ENCODE data around the gene POU2F1.
A peak's percentile ranks its signal among the peaks of the same experiment; 100 is the strongest.

POU2F1 gene

DNA sequence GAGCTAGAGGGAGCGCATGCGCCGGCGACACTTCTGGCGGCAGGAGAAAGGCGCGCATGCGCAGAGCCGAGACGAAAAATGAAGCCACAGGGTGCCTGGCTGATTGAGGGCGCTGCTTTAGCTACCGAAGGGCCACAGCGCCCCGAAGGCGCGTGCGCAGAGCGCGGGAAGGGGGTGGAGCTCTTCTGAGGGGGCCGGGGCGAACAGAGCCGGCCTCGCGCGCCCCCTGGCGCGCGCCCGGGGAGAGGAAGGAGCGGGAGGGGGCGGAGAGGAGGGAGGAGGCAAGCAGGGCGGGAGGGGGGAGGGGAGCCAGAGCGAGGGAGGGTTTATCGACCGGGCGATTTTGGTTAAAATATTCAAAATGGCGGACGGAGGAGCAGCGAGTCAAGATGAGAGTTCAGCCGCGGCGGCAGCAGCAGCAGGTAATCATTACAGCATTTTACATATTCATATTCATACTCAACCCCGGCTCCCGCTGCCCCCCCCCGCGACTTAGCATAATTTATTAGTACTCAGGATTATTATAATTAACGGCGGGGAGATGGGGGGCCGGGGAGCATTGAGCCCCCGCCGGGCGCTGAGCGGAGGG lies at the start of gene POU2F1:
TSS of gene POU2F1 (plus strand) at position 350 of the 589 bp plus-strand sequence. CDS start at position 362, 12 bp downstream.
- DNase-seq (ENCODE audit: low read depth in 2 of 2), result peak; percentile 98 to 99

DNA sequence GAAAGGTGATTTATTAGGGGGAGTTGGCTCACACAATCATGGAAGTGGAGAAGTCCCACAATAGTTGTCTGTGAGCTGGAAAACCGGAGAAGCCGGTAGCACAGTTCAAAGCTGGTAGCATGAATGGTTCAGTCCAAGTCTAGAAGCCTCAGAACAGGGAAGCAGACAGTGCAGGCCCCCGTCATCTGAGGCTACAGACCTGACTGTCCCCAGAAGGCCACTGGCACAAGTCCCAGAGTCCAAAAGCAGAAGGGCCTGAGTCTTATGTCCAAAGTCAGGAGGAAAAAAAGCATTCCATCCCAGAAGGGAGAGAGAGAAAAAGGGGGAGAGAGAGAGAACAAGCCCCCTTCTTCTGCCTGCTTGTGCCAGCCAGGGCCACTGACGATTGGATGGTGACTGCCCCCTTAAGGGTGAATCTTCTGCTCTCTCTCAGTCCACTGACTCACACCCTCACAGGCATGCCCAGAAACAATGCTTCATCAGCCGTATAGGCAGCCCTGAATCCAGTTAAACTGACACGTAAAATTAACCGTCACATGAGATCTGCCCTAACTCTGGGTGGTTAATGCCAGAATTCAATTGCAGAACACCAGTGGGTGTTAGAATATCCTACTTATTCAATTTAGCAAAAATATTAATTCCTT lies 49.3 kb upstream of the POU2F1 start:
- no peak for DNase-seq (ENCODE audit: low read depth in 2 of 2)

DNA sequence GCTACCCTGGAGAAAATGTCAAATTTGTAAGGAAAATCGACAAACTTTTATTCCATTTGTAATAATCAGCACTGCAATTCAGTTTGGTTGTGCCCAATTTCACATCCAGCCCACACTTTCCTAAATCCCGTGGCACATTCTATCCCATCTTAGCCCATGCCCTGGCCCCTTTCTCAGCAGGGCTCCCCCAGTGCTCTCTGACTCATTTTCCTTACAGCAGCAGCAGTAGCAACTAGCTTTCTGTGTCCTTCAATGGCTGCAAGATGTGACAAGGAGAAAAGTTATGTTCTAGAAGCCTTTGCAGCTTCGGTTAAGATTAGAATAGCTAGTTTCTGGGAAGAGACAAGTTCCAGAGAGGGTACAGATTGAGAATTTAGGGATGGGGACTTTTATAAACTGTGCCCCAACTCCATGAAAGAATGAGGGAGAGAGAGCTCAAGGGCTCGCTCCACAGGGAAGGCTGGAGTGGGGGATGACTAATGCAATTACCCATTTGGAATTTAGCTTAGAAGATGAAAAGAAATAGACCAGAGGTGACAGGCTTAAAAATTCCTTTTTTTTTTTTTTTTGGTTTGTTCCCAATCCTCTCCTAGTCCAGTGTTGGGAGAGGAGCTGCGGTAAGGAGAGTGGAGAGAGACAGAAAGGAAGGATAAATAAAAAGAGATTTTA lies 47.0 kb upstream of the POU2F1 start:
- no peak for DNase-seq (ENCODE audit: low read depth in 2 of 2)

DNA sequence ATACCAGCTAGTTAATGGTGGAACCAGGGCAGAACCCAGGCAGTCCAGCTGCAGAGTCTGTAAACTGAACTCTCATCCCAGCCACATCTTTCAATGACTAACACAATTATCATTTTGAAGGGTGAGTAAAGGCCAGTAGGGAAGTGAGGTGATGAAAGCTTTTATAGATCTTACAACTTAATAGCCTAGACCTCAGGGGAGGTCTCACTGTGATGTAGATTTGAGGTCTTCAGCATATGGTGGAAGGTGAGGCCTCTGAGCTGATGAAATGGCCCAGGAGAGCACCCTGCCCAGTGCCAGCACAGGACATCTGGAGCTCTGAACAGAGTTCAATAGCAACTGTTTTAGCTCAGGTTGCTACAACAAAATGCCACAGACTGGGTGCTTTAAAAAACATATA lies 44.8 kb upstream of the POU2F1 start:
- DNase-seq (ENCODE audit: low read depth in 2 of 2), result no peak

DNA sequence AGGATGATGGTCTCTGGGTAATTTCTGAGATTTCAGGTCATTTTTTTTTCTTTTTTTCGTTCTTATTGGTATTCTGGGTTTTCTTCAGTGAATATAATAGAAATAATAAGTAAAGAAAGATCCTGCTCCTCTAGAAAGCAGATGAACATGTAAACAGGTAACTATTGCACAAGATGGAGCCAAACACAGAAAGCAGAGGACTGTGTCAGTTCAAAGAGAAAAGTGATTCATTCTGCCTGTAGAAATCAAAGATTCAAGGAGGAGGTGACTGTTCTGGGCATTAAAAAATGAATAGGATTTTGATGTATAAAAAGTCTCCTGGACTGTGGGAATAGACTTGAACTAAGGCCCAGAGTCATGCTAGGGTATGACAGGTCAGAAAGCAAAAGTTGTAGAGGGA lies 41.9 kb upstream of the POU2F1 start:
- no peak for DNase-seq (ENCODE audit: low read depth in 2 of 2)

DNA sequence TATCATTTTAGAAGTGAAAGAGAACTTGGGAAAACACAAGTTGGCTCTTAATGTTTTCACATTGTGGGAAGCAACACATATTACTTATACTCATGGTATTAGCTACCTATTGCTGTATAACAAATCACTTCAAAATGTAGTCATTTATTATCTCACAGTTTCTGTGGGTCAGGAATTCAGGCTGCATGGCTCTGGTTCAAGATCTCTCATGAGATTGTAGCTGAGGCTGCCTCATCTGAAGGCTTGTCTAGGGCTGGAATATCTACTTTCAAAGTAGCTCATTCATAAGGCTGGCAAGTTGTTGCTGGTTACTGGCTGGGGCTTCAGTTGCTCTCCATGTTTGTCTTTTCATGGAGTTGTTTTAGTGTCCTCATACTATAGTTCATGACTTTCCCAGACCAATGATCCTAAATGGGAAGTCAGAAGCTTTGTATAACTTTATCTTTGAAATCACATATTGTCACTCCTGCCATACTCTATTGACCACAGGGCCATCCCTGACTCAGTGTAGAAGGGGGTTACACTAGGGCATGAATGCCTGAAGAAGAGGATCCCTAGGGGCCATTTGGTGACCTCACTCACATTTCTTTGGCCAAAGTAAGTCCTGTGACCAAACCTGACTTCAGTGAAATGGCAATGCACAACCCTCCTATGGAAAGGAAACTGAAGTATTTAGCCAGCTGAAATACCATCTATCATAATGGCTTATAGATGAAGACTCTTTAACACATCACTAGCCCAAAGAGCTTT lies 37.9 kb upstream of the POU2F1 start:
- no peak for DNase-seq (ENCODE audit: low read depth in 2 of 2)

DNA sequence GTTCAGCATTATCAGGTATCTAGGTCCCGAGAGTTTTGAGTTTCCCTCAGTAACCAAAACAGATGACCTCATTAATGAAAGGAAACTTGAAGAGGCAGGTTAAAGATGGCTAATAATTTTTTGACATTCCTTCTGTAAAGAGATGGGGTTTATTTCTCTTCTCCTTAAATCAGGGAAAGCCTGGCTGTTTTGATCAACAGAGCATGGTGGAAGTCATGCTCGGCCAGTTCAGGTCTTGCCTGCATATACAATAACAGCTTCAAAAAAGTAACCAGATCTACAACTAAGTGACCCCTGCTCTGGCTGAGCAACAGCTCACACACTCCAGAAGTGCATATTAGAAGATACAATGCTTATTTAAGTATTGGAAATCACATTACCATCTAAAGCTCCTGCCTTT lies 36.6 kb upstream of the POU2F1 start:
- DNase-seq (ENCODE audit: low read depth in 2 of 2), result no peak

DNA sequence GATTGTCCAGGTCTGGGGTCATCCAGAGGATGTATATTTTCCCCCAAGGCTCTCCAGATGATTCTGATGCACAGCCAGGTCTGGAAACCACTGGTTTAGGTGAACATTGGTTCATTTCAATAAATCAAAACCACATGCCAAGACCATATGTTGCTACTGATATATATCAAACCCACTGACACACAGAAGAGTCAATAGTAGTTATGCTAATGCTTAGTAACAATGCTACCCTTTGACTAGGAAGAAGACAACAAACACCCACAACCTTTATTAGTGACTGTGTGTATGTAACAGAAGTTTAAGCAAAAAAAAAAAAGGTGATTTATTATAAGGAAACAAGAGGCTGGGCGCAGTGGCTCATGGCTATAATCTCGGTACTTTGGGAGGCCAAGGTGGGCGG lies 35.6 kb upstream of the POU2F1 start:
- no peak for DNase-seq (ENCODE audit: low read depth in 2 of 2)

DNA sequence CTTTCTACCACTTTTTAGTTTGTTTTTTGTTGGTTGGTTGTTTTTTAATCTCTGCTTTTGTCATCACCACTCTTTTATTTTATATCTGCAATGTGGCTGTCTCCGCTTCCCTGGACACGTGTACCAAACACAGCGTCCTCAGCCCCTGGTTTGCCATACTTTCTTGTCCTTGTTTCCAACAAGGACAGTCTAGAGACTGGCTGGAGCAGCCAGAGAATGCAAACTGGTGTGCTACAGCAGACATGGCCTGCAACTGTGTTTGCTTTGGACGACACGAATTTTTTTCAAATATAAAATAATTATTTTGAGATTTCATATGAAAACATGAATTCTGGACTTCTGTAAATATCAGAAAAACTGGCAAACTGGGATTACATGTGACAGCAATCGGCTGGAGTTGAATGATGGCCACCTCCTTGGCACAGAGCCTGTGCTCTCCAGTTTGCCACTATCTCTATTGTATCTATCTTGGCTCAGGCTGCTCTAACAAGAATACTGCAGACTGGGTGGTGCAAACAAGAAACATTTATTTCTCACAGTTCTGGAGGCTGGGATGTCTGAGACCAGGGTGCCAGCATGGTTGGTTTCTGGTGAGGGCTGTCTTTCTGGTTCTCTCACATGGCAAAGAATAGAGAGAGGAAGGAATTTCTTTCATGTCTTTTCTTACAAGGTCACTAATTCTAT lies 34.6 kb upstream of the POU2F1 start:
- no peak for DNase-seq (ENCODE audit: low read depth in 2 of 2)

DNA sequence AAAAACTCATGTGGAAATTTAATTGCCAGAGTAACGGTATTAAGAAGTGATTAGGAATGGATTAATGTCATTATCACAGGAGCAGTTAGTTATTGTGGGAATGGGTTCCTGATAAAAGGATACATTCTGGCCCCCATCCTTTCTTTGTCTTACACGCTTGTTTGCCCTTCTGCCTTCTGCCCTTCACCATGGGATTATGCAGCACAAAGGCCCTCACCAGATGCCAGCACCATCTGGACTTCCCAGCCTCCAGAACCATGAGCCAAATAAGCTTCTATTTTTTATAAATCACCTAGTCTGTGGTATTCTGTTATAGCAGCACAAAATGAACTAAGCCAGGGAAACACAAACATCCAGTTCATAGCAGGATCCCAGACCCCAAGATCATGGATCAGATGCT lies 33.9 kb upstream of the POU2F1 start:
- DNase-seq (ENCODE audit: low read depth in 2 of 2), result no peak

DNA sequence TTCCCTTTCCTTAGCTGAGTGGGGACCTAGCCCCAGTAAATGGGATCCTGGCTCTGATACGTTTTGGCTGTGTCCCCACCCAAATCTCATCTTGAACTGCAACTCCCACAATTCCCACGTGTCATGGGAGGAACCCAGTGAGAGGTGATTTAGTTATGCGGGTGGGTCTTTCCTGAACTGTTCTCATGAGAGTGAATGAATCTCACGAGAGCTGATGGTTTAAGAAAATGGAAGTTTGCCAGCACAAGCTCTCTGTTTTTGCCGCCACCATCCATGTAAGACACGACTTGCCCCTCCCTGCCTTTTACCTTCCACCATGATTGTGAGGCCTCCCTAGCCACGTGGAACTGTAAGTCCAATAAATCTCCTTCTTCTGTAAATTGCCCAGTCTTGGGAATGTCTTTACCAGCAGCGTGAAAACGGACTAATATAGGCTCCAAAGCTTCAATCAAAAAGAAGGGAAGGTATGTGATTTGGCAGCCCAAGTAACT lies 29.9 kb upstream of the POU2F1 start:
- DNase-seq (ENCODE audit: low read depth in 2 of 2), result no peak

DNA sequence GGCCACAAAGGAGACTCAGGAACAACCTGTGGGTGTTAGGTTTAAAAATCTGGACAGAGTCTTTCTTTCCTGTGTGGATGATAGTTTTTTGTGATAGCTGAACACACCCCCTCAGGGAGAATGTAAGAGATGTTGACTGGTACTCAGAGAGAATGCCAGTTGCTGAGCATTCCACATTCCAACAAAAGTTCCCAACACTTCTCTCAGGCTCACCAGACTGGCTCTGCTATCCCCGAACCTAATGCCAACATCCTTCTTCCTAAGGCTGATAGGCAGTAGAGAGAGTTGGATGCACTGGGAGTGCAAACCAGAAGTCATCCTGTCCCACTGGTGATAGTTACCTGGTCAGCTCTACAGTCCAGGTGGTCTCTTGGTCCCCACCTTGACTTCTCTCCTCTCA lies 28.7 kb upstream of the POU2F1 start:
- no peak for DNase-seq (ENCODE audit: low read depth in 2 of 2)

DNA sequence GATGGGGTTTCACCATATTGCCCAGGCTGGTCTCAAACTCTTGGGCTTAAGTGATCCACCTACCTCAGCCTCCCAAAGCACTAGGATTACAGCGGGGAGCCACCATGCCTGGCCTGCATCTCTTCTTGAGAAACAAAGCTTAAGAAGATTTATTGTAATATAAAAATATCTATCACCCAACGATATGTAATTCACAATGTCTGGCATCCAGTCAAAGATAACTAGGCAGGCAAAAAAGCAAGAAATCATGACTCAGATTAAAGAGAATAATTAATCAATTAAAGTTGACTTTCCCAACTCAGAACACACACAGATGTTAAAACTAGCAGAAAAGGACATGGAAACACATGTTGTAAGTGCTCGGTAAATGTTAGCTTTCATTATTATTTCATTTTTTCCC lies 26.5 kb upstream of the POU2F1 start:
- no peak for DNase-seq (ENCODE audit: low read depth in 2 of 2)

DNA sequence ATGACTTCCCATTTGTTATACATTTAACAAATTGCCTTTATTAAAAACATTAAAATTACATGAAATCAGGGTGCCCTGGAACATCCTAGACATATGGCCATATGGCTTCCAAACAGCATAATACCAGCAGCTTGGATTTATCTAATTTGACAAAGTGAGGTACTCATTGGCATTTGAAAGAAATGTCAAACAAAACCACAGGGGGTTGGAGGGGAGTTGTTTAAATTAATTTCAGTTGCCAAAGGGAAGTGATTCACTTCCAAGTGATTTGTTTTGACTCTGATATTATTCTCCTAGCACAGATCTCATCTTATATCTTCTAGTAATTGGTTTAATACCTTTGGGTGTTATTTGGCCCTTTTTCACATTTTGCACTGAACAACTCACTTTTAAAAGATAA lies 24.5 kb upstream of the POU2F1 start:
- no peak for DNase-seq (ENCODE audit: low read depth in 2 of 2)

DNA sequence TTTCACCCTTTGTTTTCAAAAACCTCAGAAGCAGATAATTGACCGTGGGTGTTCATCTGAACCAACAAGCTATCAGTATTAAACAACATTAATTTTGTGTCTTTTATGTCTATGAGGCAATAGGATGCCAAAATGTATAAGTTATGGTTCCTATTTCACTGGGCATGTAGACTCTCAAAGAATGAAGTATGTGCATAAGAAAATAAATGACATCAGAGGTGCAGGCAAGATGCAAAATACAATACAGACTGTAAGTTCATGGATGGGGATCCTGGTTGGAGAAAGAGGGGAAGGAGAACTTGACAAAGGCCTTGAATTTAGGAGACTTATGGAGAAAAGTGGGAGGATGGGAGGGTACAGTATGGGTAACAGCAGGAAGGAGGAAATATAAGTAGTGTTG lies 23.4 kb upstream of the POU2F1 start:
- no peak for DNase-seq (ENCODE audit: low read depth in 2 of 2)

DNA sequence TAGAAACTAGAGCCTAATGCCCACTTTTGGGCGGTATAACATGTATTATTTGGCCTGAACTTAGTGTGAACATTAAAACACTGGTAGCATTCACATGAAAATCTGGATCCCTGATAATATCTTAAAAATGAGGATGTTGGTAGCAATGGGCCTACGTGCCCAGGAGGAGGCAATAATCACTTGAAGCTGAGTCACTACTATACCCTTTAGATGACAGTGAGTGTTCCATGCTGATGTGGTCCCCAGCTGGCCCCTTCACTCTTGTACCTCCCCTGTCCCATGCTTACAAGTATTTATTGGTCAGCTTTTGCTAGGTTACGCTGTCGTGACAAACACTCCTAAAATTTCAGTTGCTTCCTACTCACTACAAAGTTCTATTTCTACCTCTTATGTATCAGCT lies 23.0 kb upstream of the POU2F1 start:
- no peak for DNase-seq (ENCODE audit: low read depth in 2 of 2)

DNA sequence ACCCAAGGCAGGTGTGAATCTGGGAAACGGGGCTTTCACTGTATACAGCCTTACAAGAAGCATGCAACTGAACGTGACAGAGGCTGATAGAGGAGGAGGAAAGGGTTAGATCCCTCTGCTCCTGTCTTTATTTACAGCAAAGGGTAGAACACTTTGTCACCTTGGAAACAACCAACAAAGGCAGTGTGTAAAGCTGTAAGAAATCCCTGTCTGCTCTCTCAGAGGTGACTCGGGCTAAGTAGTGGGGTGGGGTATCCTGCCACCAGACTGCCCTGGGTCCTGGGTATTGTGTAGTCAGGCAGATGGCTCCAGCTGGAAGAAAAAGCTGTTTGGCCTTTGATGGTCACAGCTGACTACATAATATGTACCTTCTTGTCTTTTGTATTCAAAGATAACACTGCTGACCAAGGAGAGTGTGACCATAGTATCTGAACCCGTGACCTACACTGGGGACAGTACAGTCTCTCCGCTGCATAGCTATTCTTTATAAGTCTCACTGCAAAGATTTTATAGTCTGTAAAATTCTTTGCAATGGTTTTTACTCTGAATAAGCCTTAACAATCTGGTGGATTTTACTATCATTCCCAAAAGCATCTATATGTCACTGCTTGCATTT lies 22.1 kb upstream of the POU2F1 start:
- no peak for DNase-seq (ENCODE audit: low read depth in 2 of 2)

DNA sequence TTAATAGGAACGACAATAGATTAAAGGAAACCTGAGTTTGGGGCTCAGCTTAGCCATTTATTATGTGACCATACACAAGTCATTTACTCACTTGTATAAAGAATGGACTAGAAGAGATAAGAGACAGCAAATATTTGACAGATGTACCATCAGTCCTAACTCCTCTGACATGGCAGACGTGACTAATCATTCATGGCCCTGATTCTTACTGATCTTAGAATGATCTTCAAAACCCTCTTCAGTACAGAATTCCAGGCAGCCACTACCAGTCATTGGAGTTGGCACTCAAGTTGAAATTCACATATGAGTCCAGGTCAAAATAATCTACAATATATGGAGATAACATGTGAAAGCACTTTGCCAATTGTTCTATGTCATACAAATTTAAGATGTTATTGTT lies 21.0 kb upstream of the POU2F1 start:
- no peak for DNase-seq (ENCODE audit: low read depth in 2 of 2)

DNA sequence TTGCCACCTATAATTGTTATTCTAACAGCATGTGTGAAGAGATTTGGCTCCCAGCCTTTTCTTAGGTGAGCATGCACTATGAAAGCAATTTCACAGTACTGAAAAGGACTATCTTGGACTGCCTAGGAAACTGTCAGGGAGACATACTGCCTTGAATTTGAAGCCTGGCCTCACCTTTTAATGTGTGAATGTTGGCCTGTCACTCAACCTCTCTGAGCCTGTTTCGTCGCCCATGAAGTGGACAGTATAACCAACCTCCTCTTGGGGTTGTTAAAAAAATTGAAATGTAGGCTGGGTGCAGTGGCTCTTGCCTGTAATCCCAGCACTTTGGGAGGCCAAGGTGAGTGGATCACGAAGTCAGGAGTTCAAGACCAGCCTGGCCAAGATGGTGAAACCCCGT lies 20.4 kb upstream of the POU2F1 start:
- no peak for DNase-seq (ENCODE audit: low read depth in 2 of 2)

DNA sequence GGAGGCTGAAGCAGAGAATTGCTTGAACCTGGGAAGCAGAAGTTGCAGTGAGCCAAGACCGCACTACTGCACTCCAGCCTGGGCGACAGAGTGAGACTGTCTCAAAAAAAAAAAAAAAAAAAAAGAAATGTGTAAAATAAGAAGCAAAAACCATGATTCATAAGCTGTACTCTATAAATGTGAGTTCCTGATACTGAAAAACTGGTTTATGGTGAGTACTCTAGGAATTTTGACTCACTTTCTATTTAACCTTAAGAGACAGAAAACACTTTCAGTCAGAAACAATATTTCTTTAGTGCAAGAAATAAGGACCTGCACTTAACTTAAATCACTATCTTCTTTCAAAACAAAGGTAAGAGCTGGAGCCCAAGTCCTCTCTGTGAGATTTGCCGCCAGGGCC lies 19.9 kb upstream of the POU2F1 start:
- no peak for DNase-seq (ENCODE audit: low read depth in 2 of 2)

DNA sequence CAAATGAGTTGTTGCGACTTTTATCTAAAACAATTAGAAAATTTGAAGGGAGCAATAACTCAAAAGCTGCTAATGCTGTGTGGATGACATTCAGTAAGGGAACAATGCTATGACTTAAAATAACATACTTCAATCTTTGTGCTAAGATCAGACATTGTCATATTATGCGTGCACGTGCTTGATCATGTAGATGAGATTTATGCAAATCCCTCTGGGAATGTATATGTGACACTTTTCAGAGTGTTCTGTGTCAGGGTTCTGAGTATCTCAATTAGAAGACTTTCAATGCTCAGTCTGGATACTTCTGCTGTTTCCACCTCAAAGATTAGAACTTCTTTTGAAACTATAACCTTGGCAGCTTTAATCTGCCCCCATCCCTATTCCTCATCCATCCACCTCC lies 18.6 kb upstream of the POU2F1 start:
- DNase-seq (ENCODE audit: low read depth in 2 of 2), result no peak
